Measurements from ENCODE around the gene CX3CL1.

GRCh38 chr16:57377080-57377841, 5.0 kb downstream of the CX3CL1 start:
- TF ChIP-seq POLR2A (IDR thresholded peaks at IDR 0.05), result no peak
- no peak for TF ChIP-seq CTCF (IDR thresholded peaks at IDR 0.05)

Data from uterus (tissue), 2 donors.